Brain pericyte (primary cell): ENCODE results near the gene LPAR3.

Experiments used
- DNase-seq: peaks from one replicate; pipeline ENCODE4 v3.0.0-alpha.2; 2012; ENCODE audit warnings: low read depth, low spot score

The LPAR3 gene

DNA sequence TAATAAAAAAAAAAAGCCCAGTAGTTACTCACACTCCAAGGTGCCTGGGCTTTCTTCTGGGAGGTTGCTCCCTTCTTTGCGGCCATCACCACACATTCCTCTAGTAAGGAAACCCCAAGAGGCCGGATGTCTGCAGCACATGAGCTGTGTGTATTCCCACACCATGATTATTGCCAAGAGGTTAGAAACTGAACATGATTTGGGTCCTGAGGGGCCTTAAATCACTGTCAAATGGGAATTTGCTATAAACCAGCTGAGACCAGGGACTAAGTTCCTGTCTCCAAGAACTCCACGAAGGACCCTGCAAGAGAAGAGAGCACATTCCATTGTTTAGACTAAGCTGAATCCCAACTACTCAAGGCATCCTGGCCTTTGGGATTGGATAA lies 117.5 kb downstream of the LPAR3 start:
- DNase-seq = no peak

DNA sequence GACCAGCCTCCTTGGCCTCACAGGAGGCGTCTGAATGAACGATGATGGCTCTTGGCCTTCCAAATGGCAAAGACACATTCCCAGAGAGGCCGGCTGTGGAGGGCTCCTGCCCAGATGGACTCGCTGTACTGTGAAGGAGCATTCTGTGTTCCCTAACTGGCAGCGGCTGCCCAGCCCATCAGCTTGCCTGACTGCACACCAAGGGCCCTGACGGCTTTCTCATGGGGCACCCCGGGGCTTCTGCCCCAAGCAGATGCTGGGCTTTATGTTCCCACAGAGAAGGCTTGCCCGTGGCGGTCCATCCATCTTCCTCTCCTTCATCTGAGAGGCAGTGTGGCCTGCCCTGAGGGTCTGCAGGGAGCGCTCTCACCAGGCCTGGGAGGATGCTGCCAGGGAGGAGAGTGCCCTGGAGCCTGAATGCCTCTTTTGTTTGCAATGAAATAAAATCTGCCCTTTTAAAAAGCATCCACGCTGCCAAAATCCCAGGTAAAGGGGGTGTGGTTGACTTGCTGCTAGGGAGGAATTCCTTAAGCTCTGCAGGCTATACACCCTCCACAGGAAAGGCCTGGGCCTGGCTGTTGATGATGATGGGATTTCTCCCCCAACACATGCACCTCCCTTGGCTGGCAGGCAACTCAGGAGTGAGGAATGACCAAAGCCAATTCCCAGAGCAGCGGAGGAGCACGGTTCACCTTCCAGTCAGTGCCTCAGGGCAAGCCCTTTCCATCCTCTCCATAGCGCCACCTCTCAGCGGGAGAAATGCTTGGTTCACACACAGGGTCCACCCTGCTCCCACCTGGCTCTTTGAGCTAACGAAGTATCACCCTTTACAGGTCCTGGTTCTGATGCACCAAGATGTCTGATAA lies 118.1 kb downstream of the LPAR3 start:
- no peak for DNase-seq

- no peak for DNase-seq
Observed at GRCh38 chr1:84773933-84774497, 119.0 kb downstream of the LPAR3 start.

DNA sequence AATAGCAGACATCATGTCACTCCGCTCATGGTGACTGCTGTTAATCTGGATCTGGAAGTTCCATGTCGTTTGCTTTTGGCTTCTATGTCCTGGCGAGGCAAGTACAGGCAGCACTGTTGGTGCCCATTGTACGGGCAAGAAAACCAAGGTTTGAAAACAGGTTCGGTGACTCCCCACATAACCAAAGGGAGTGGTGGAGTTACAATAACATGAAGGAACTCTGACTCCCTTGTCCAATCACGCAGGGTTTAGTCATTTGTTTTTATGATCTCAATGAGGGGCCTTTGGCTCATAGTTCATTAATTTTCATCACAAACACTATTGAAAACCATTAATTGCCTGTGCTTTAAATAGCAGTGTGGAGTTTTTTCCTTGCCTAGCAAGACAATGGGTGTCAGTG lies 119.8 kb downstream of the LPAR3 start:
- no peak for DNase-seq

DNA sequence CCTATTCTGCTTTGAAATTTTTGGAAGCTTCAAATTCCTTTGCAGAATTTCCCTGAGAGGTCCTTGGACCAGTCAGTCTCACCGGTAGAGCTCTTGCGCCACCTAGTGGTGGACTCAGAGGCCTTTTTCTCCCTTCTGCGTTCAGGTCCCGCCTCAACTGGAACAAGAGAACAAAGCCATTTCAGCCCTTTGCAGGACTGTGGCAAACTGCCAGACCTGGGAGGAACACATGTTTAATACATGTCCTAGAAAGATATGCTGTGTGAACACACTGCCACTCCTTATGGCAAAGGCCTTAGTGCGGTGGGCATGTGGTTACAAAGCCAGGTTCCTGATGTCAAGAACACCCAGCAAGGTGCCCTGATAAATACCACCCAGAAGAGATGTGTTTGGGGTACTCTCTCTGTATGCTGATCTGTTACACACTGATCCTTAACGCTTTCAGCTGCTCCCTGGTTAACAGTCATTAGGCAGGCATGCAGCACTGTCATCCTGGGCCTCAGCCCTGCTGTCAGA lies 120.5 kb downstream of the LPAR3 start:
- peak; percentile 26 for DNase-seq

GRCh38 chr1:84771895-84772294 lies 121.1 kb downstream of the LPAR3 start:
- no peak for DNase-seq

DNA sequence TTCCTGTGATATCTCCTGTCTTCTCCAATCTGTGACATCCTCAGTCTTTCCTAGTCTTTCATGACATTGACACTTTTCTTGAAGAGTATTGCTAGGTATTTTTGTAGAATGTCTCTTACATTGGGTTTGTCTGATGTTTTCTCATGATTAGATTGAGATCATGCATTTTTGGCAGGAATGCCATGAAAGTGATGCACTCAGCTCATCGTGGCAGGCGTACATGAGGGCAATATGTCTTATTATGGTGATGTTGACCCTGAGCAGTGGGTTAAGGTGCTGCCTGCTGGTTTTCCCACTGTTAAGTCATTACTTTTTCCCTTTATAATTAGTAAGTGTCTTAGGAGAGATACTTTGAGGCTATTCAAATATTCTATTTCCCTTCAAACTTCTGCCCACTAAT lies 122.5 kb downstream of the LPAR3 start:
- no peak for DNase-seq

GRCh38 chr1:84769636-84770035 lies 123.4 kb downstream of the LPAR3 start:
- no peak for DNase-seq

GRCh38 chr1:84768634-84769033 lies 124.4 kb downstream of the LPAR3 start:
- no peak for DNase-seq

- no peak for DNase-seq
Observed at GRCh38 chr1:84763912-84764680, 128.9 kb downstream of the LPAR3 start.

- DNase-seq = no peak
Observed at GRCh38 chr1:84762664-84763063, 130.3 kb downstream of the LPAR3 start.
